DND-41 (cell line): ENCODE measurements around the gene INSL4.

Experiments
- ATAC-seq: fragments of 200-7000 bp; cut with Tn5 transposase; 3 replicates; pipeline ENCODE4 v1.9.1; 2021; ENCODE audit warnings: low read depth; ENCODE audit not compliant: insufficient read depth
- DNase-seq: peaks from one replicate; pipeline ENCODE4 v3.0.0-alpha.2; 2020
- H2AFZ ChIP-seq: 2 replicates; pipeline ENCODE4 v1.6.0; 2012; ENCODE audit warnings: low read depth, low read length
- H3K27ac ChIP-seq: 2 replicates; pipeline ENCODE4 v1.5.1; 2012; ENCODE audit warnings: low read length, inconsistent platforms
- H3K27me3 ChIP-seq: fragments of 200-600 bp; sonication (generic); 2 replicates; pipeline ENCODE4 v1.6.0; 2012; ENCODE audit warnings: low read length, mild to moderate bottlenecking, inconsistent platforms; ENCODE audit not compliant: insufficient read depth, poor library complexity
- H3K36me3 ChIP-seq: 2 replicates; pipeline ENCODE4 v1.5.1; 2012; ENCODE audit warnings: low read length, inconsistent platforms; ENCODE audit not compliant: insufficient read depth
- H3K4me1 ChIP-seq: 2 replicates; pipeline ENCODE4 v1.5.1; 2012; ENCODE audit warnings: mild to moderate bottlenecking, low read length; ENCODE audit not compliant: insufficient read depth
- H3K4me2 ChIP-seq: 2 replicates; pipeline ENCODE4 v1.6.0; 2012; ENCODE audit warnings: mild to moderate bottlenecking, moderate library complexity, low read length, inconsistent platforms; ENCODE audit not compliant: insufficient read depth
- H3K4me3 ChIP-seq, 2 experiments: fragments of 200-600 bp in 1 of 2; shearing (Covaris generic) in 1 of 2; 2 replicates each; pipeline ENCODE4 v1.5.1; 2012 to 2016; ENCODE audit warnings: inconsistent platforms in 2 of 2, low read length in 2 of 2, mild to moderate bottlenecking in 2 of 2, low read depth in 1 of 2, moderate library complexity in 1 of 2
- H3K79me2 ChIP-seq: 2 replicates; pipeline ENCODE4 v1.6.0; 2012; ENCODE audit warnings: low read length, inconsistent platforms; ENCODE audit not compliant: insufficient read depth
- H3K9ac ChIP-seq: 2 replicates; pipeline ENCODE4 v1.6.0; 2012; ENCODE audit warnings: low read depth, mild to moderate bottlenecking, inconsistent platforms, low read length, moderate library complexity
- H3K9me3 ChIP-seq: 2 replicates; pipeline ENCODE4 v1.5.1; 2012; ENCODE audit warnings: low read length, moderate library complexity, mild to moderate bottlenecking, inconsistent platforms; ENCODE audit not compliant: insufficient read depth, severe bottlenecking
- H4K20me1 ChIP-seq: 2 replicates; pipeline ENCODE4 v1.6.0; 2012; ENCODE audit warnings: low read length; ENCODE audit not compliant: insufficient read depth
- EZH2 ChIP-seq: IDR thresholded peaks from 3 replicates; pipeline ENCODE4 v1.6.1; 2012; ENCODE audit warnings: borderline replicate concordance, low read depth, mild to moderate bottlenecking, moderate library complexity, low read length, inconsistent platforms; ENCODE audit not compliant: severe bottlenecking
- TF ChIP-seq, protein P1 (sequence below): IDR thresholded peaks from 2 replicates; pipeline ENCODE4 v1.5.1; 2012; ENCODE audit warnings: borderline replicate concordance, low read length, moderate library complexity, mild to moderate bottlenecking; ENCODE audit not compliant: poor library complexity, severe bottlenecking; ENCODE audit errors: extremely low read depth

Gene INSL4

DNA sequence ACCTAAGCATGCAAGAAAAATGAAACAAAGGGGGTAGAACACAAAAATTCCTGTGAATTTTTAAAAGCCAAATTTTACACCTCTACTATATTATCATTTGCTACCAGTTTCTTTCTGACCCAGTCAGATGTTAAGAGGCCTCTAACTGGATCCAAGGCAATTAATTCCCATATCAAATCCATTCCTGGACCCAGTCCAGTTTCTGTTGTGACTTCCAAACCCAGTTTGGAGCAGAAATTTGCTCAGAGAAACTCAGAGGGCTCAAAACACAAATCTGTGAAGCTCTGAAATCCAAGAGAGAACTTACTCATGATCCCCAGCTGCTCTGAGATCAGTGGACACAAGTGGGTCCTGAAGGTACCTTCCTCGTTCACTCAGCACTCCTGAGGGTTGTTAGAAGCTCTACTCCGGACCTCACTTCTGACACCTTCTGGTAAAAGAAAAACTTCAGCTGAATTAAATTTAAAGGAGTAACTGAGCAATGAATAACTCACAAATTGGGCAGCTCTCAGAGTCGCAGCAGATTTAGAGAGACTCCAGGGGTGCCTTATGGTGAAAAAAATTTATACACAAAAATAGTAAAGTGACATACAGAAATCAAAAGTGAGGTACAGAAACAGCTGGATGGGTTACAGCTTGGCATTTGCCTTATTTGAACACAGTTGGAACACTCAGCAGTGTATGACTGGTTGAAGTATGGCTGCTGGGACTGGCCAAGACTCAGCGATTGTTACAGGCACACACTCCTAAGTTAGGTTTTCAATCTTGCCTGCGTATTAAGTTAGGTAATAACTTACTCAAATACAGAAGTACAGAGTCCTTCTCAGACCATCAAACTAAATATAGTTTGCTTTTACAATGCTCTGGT is 32.4 kb downstream of the INSL4 start:
- DNase-seq = no peak
- H3K27me3 ChIP-seq = no peaks in the 10 kb centered on the region
- no peak for ATAC-seq
- H2AFZ ChIP-seq = no peak overlapping the region
- no peak overlapping the region for H3K4me3 ChIP-seq
- no peaks in the 10 kb centered on the region for H3K9me3 ChIP-seq
- H3K4me1 ChIP-seq = no peaks in the 10 kb centered on the region
- H3K9ac ChIP-seq = no peak overlapping the region
- H3K79me2 ChIP-seq = no peaks in the 10 kb centered on the region
- no peaks in the 10 kb centered on the region for H3K36me3 ChIP-seq
- H3K27ac ChIP-seq = no peak overlapping the region
- H4K20me1 ChIP-seq = no peaks in the 10 kb centered on the region
- no peak overlapping the region for H3K4me2 ChIP-seq
- TF ChIP-seq, protein P1, sequence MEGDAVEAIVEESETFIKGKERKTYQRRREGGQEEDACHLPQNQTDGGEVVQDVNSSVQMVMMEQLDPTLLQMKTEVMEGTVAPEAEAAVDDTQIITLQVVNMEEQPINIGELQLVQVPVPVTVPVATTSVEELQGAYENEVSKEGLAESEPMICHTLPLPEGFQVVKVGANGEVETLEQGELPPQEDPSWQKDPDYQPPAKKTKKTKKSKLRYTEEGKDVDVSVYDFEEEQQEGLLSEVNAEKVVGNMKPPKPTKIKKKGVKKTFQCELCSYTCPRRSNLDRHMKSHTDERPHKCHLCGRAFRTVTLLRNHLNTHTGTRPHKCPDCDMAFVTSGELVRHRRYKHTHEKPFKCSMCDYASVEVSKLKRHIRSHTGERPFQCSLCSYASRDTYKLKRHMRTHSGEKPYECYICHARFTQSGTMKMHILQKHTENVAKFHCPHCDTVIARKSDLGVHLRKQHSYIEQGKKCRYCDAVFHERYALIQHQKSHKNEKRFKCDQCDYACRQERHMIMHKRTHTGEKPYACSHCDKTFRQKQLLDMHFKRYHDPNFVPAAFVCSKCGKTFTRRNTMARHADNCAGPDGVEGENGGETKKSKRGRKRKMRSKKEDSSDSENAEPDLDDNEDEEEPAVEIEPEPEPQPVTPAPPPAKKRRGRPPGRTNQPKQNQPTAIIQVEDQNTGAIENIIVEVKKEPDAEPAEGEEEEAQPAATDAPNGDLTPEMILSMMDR = no peak
- TF ChIP-seq EZH2 = no peak

DNA sequence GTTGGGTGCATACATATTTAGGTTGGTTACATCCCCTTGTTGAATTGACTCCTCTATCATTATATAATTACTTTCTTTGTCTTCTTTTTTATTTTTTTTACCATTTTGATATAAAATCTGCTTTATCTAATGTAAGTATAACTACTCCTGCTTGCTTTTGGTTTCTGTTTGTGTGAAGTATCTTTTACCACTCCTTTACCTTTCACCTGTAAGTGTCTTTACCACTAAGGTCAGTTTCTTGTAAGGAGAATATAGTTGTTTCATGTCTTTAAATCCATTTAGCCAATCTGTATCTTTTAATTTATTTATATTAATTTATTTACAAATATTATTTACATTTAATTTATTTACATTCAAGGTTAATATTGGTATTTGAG is 33.0 kb downstream of the INSL4 start:
- no peaks in the 10 kb centered on the region for H3K27me3 ChIP-seq
- no peak overlapping the region for H3K9ac ChIP-seq
- no peaks in the 10 kb centered on the region for H3K79me2 ChIP-seq
- no peak overlapping the region for H3K4me2 ChIP-seq
- no peaks in the 10 kb centered on the region for H3K36me3 ChIP-seq
- H4K20me1 ChIP-seq = no peaks in the 10 kb centered on the region
- no peaks in the 10 kb centered on the region for H3K9me3 ChIP-seq
- H3K27ac ChIP-seq = no peak overlapping the region
- TF ChIP-seq EZH2 = no peak
- TF ChIP-seq, protein P1 = no peak
- H3K4me3 ChIP-seq = no peak overlapping the region
- H3K4me1 ChIP-seq = no peaks in the 10 kb centered on the region
- no peak for ATAC-seq
- H2AFZ ChIP-seq = no peak overlapping the region
- DNase-seq = no peak

DNA sequence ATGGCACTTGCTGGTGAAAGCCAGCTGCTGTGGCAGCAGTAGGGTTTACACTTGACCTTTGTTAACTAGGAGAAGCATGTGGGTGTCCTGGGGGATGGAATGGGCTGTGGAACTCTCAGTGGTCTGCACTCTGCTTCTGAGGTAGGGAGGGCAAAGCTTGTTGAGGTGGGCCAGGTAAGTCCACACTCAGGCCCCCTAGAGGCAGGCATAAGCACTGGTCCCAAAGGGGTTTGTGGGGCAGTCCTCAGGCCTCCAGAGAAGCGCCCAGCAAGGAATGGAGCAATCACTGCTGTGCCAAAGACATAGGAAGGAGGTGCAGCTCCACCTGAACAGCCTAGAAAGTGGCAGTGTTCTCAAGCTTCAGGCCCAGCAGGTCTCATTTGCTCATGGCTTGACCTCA is 34.7 kb downstream of the INSL4 start:
- H3K9me3 ChIP-seq = no peaks in the 10 kb centered on the region
- no peaks in the 10 kb centered on the region for H4K20me1 ChIP-seq
- H3K4me2 ChIP-seq = no peak overlapping the region
- H3K4me1 ChIP-seq = no peaks in the 10 kb centered on the region
- no peak for DNase-seq
- H3K9ac ChIP-seq = no peak overlapping the region
- TF ChIP-seq EZH2 = no peak
- TF ChIP-seq, protein P1 = no peak
- no peak for ATAC-seq
- H3K27ac ChIP-seq = no peak overlapping the region
- no peak overlapping the region for H2AFZ ChIP-seq
- no peaks in the 10 kb centered on the region for H3K36me3 ChIP-seq
- H3K4me3 ChIP-seq = no peak overlapping the region
- no peaks in the 10 kb centered on the region for H3K27me3 ChIP-seq
- no peaks in the 10 kb centered on the region for H3K79me2 ChIP-seq
